K562 (cell line): ENCODE results near the gene STOX1. TPM values are rescaled to one million over a fixed set of nuclear protein-coding genes. Genes with fewer than 3 reads are reported as not detected.
A peak's percentile ranks its signal among the peaks of the same experiment; 100 is the strongest.

ENCODE experiments used
- DMBX1 ChIP-seq: fragments of 250-450 bp; sonication (Bioruptor Pico); IDR thresholded peaks from 2 replicates; pipeline ENCODE4 v1.8.0; 2022; ENCODE audit warnings: inconsistent platforms, mild to moderate bottlenecking, moderate library complexity, borderline replicate concordance
- ETV5 ChIP-seq: sonication (generic); formaldehyde crosslinking; IDR thresholded peaks from 2 replicates; pipeline ENCODE4 v1.4.0; 2020; ENCODE audit warnings: low read depth, mild to moderate bottlenecking, missing genetic modification reagents
- GTF2A2 ChIP-seq: IDR thresholded peaks from 2 replicates; pipeline ENCODE4 v1.6.1; 2016; ENCODE audit warnings: mild to moderate bottlenecking, missing genetic modification characterization, missing compliant biosample characterization
- KAT2B ChIP-seq: IDR thresholded peaks from one replicate; pipeline ENCODE4 v1.6.1; 2012; ENCODE audit warnings: low read depth, mild to moderate bottlenecking, control low read depth, inconsistent platforms, low read length, moderate library complexity
- KLF10 ChIP-seq: fragments of 250-450 bp; sonication (Bioruptor Pico); IDR thresholded peaks from 2 replicates; pipeline ENCODE4 v1.6.1; 2021; ENCODE audit warnings: matching md5 sums
- KLF13 ChIP-seq: fragments of 450-650 bp; IDR thresholded peaks from 2 replicates; pipeline ENCODE4 v1.6.1; 2016; ENCODE audit warnings: missing genetic modification characterization, low read depth, mild to moderate bottlenecking, missing compliant biosample characterization, moderate library complexity, borderline replicate concordance
- MYBL2 ChIP-seq, 2 experiments: fragments of 450-650 bp in 1 of 2; sonication (generic) in 1 of 2; formaldehyde crosslinking in 1 of 2; IDR thresholded peaks; 2 replicates each; pipeline versions ENCODE4 v1.6.1 to v1.8.1; 2017 to 2022; ENCODE audit warnings: borderline replicate concordance in 1 of 2, inconsistent platforms in 1 of 2, low read depth in 1 of 2, mild to moderate bottlenecking in 1 of 2, missing genetic modification reagents in 1 of 2, moderate library complexity in 1 of 2
- NFE2 ChIP-seq: IDR thresholded peaks from 2 replicates; pipeline ENCODE4 v1.6.1; 2014; ENCODE audit warnings: antibody characterized with exemption, low read depth
- POLR2G ChIP-seq: fragments of 200-400 bp; formaldehyde crosslinking; IDR thresholded peaks from 2 replicates; pipeline ENCODE4 v1.6.1; 2017; ENCODE audit warnings: low read depth, mild to moderate bottlenecking, antibody characterized with exemption, low read length, moderate library complexity
- RAD51 ChIP-seq: fragments of 450-650 bp; IDR thresholded peaks from 2 replicates; pipeline ENCODE4 v1.7.1; 2016; ENCODE audit warnings: low read depth, mild to moderate bottlenecking, borderline replicate concordance
- RBM39 ChIP-seq: fragments of 200-400 bp; formaldehyde crosslinking; optimal IDR thresholded peaks from 2 replicates; pipeline ENCODE3; 2018; ENCODE audit warnings: low read depth, low read length
- RNF2 ChIP-seq: sonication (generic); IDR thresholded peaks from 2 replicates; pipeline ENCODE4 v1.6.1; 2016
- SMAD2 ChIP-seq: fragments of 150-350 bp; IDR thresholded peaks from 2 replicates; pipeline ENCODE4 v1.6.1; 2014; ENCODE audit warnings: low read depth, mild to moderate bottlenecking, low read length
- SMAD4 ChIP-seq: fragments of 250-450 bp; sonication (Bioruptor Pico); conservative IDR thresholded peaks from 2 replicates; pipeline ENCODE4 v1.8.0; 2021; ENCODE audit warnings: inconsistent platforms, mild to moderate bottlenecking, moderate library complexity
- SRF ChIP-seq, 2 experiments: fragments of 250-450, 450-650 bp in 1 of 2; sonication (Bioruptor Pico) in 1 of 2; sonication (generic) in 1 of 2; formaldehyde crosslinking; IDR thresholded peaks; 2 replicates each; pipeline versions ENCODE4 v1.5.0 to v1.5.1; 2020 to 2022; ENCODE audit warnings: mild to moderate bottlenecking in 1 of 2, missing genetic modification reagents in 1 of 2
- TAF7 ChIP-seq: fragments of 450-650 bp; IDR thresholded peaks from 2 replicates; pipeline ENCODE4 v1.6.1; 2016; ENCODE audit warnings: missing genetic modification characterization, missing compliant biosample characterization
- TRIM28 ChIP-seq: fragments of 450-650 bp; IDR thresholded peaks from 2 replicates; pipeline ENCODE4 v1.6.1; 2017
- ZBTB7A ChIP-seq: IDR thresholded peaks from 2 replicates; pipeline ENCODE4 v1.6.1; 2011; ENCODE audit warnings: low read depth, mild to moderate bottlenecking, low read length, moderate library complexity, borderline replicate concordance; ENCODE audit not compliant: control insufficient read depth
- ZNF174 ChIP-seq: fragments of 250-450 bp; sonication (Bioruptor Pico); IDR thresholded peaks from 2 replicates; pipeline ENCODE4 v1.4.0; 2020; ENCODE audit warnings: mild to moderate bottlenecking
- ZNF354B ChIP-seq: fragments of 250-450 bp; sonication (Bioruptor Pico); IDR thresholded peaks from 2 replicates; pipeline ENCODE4 v1.4.0; 2020
- ZNF644 ChIP-seq: fragments of 200-800 bp; sonication (Bioruptor generic); IDR thresholded peaks from 2 replicates; pipeline ENCODE4 v1.6.1; 2016; ENCODE audit warnings: low read depth, missing genetic modification characterization, missing compliant biosample characterization
- polyA plus RNA-seq, 8 experiments: library from polyadenylated mRNA; depleted of rRNA in 4 of 8; stranded (reverse) in 5 of 8; unstranded in 3 of 8; fragments of >200 nt; fragmentation: Nextera tagmentation in 2 of 8; fragmentation: Illumina TruSeq in 1 of 8; extraction: Ambion mirVana in 2 of 8; extraction: Trizol in 1 of 8; gene quantifications; 2 replicates each; pipeline versions ENCODE4 v1.2.1 to v1.2.3, GENCODE V29; 2011 to 2014; ENCODE audit warnings: inconsistent platforms in 1 of 8, missing spikeins in 1 of 8
- total RNA-seq, 7 experiments: library from RNA; depleted of rRNA in 6 of 7; stranded (reverse); fragments of >200 nt in 6 of 7; fragmentation: Illumina TruSeq in 2 of 7; extraction: Trizol in 2 of 7; gene quantifications; 2 replicates each; pipeline versions ENCODE4 v1.2.1 to v1.2.3, GENCODE V29; 2011 to 2021; ENCODE audit warnings: low replicate concordance in 1 of 7
- TF ChIP-seq, protein P1 (sequence below): fragments of 450-650 bp; formaldehyde crosslinking; IDR thresholded peaks from 2 replicates; pipeline ENCODE4 v1.4.0; 2020; ENCODE audit warnings: mild to moderate bottlenecking, moderate library complexity
- TF ChIP-seq, protein P2 (sequence below): sonication (generic); formaldehyde crosslinking; IDR thresholded peaks from 2 replicates; pipeline ENCODE4 v1.8.0; 2022; ENCODE audit warnings: mild to moderate bottlenecking, missing genetic modification reagents
- TF ChIP-seq, protein P3 (sequence below), 3 experiments: fragments of 200-800 bp in 1 of 3; sonication (Bioruptor generic) in 1 of 3; sonication (generic) in 1 of 3; formaldehyde crosslinking in 1 of 3; IDR thresholded peaks; 2 replicates each; pipeline versions ENCODE4 v1.6.1 to v1.8.0; 2016 to 2022; ENCODE audit warnings: mild to moderate bottlenecking in 2 of 3, missing compliant biosample characterization in 2 of 3, missing genetic modification characterization in 2 of 3, missing genetic modification reagents in 1 of 3

STOX1 gene
- total and polyA plus RNA-seq, 9 of the 15 experiments (the other 6 are each of a cell fraction or from before 2014, with no cell fraction given): 0.09 to 0.87 (median 0.29) TPM

DNA sequence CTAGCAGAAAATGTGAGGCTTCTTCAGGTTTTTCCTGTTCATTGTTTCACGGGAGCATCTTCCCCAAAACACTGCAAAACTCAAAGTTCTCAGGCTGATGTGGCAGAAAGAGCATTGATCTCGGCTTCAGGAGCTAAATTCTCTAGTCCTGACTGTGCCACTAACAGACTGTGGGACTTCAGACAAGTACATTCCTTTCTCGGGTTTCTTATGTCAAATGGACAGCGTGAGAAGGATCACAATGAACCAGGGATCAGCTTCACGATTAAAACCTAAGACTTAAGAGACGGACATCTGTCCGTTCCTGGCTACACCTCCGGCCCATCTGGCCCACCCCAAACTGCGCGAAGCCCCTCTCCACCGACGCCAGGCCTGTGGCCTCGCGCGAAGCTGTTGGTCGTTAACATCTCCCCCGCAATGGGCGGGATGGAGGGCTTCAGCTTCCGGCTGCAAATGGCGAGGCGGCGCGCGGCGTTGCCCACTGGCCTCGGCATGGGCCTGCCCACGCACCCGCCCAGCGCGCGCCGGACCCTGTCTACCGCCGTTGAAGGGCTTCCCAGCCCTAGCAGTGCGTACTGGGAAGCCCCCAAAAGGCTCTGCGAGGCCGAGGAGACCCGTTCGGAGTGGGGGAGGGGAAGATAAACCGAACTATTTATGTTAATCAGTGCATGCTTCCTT, 73.2 kb downstream of the STOX1 start (continued):
- TF ChIP-seq, protein P1, sequence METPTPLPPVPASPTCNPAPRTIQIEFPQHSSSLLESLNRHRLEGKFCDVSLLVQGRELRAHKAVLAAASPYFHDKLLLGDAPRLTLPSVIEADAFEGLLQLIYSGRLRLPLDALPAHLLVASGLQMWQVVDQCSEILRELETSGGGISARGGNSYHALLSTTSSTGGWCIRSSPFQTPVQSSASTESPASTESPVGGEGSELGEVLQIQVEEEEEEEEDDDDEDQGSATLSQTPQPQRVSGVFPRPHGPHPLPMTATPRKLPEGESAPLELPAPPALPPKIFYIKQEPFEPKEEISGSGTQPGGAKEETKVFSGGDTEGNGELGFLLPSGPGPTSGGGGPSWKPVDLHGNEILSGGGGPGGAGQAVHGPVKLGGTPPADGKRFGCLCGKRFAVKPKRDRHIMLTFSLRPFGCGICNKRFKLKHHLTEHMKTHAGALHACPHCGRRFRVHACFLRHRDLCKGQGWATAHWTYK (CRISPR knock-in tag): 0 out of 2 replicates have a peak, but pooled peaks have one; percentile 64
- peak; percentile 88; the same call in 1 of the 2 replicates for TF ChIP-seq GTF2A2 (tag)
- peak in 1 of 2 experiments; percentile 11; a peak in 1 of 4 replicates for TF ChIP-seq SRF (CRISPR knock-in tag; IDR thresholded peaks at IDR 0.05)
- TF ChIP-seq RNF2: peak; percentile 92
- TF ChIP-seq, protein P2, sequence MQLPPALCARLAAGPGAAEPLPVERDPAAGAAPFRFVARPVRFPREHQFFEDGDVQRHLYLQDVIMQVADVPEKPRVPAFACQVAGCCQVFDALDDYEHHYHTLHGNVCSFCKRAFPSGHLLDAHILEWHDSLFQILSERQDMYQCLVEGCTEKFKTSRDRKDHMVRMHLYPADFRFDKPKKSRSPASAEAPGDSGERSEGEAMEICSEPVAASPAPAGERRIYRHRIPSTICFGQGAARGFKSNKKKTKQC (CRISPR knock-in tag): peak; percentile 84
- TF ChIP-seq DMBX1 (CRISPR knock-in tag): 0 out of 2 replicates have a peak, but pooled peaks have one; percentile 42
- no peak for TF ChIP-seq NFE2
- TF ChIP-seq TAF7 (tag): peak; percentile 97
- no peak for TF ChIP-seq KLF10
- TF ChIP-seq SMAD4 (CRISPR knock-in tag): peak; percentile 75
- TF ChIP-seq KAT2B: no peak
- peak; percentile 88 for TF ChIP-seq ZBTB7A
- peak; percentile 26; the same call in 1 of the 2 replicates for TF ChIP-seq TRIM28
- 0 out of 2 replicates have a peak, but pooled peaks have one; percentile 7 for TF ChIP-seq ZNF174 (CRISPR knock-in tag)
- no peak for TF ChIP-seq RBM39
- no peak for TF ChIP-seq SMAD2
- 0 out of 2 replicates have a peak, but pooled peaks have one; percentile 45 for TF ChIP-seq MYBL2 (IDR thresholded peaks at IDR 0.05; ENCODE audit: low read depth)
- TF ChIP-seq MYBL2 (CRISPR knock-in tag; IDR thresholded peaks at IDR 0.05; ENCODE audit: borderline replicate concordance): no peak
- TF ChIP-seq RAD51: no peak
- TF ChIP-seq POLR2G: peak; percentile 89
- TF ChIP-seq ETV5 (CRISPR knock-in tag): peak; percentile 75
- no peak for TF ChIP-seq ZNF644 (tag)
- TF ChIP-seq ZNF354B: 0 out of 2 replicates have a peak, but pooled peaks have one; percentile 7
- TF ChIP-seq, protein P3, sequence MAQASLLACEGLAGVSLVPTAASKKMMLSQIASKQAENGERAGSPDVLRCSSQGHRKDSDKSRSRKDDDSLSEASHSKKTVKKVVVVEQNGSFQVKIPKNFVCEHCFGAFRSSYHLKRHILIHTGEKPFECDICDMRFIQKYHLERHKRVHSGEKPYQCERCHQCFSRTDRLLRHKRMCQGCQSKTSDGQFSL (CRISPR knock-in tag; IDR thresholded peaks at IDR 0.05): 0 out of 2 replicates have a peak, but pooled peaks have one; percentile 53
- TF ChIP-seq, protein P3 (tag; IDR thresholded peaks at IDR 0.05): no peak; a peak in 2 of 4 replicates
- TF ChIP-seq KLF13 (tag): peak; percentile 68
